HepG2 (cell line): ENCODE data around the gene PIK3CD.

ENCODE experiments used
- CAMTA2 ChIP-seq: sonication (generic); formaldehyde crosslinking; IDR thresholded peaks from 2 replicates; pipeline ENCODE4 v1.4.0; 2020; ENCODE audit warnings: mild to moderate bottlenecking, missing genetic modification reagents, borderline replicate concordance
- CEBPB ChIP-seq: IDR thresholded peaks from 2 replicates; pipeline ENCODE4 v1.6.1; 2011; ENCODE audit warnings: low read depth, low read length, improper control_type of control experiment, borderline replicate concordance
- EZH2 ChIP-seq: conservative IDR thresholded peaks from 2 replicates; pipeline ENCODE4 v1.6.1; 2012; ENCODE audit warnings: mild to moderate bottlenecking, low read depth, low read length, moderate library complexity
- FOXJ3 ChIP-seq: sonication (generic); formaldehyde crosslinking; IDR thresholded peaks from 2 replicates; pipeline ENCODE4 v1.4.0; 2020; ENCODE audit warnings: missing genetic modification reagents, mild to moderate bottlenecking, borderline replicate concordance
- POLR2A ChIP-seq, 2 experiments: IDR thresholded peaks; 2 replicates each; pipeline ENCODE4 v1.6.1; 2011; ENCODE audit warnings: low read depth in 2 of 2, low read length in 2 of 2, mild to moderate bottlenecking in 1 of 2, moderate library complexity in 1 of 2; ENCODE audit not compliant: insufficient read depth in 1 of 2
- POLR2AphosphoS5 ChIP-seq: IDR thresholded peaks from 2 replicates; pipeline ENCODE4 v1.6.1; 2012; ENCODE audit warnings: low read depth, low read length
- TGIF2 ChIP-seq: IDR thresholded peaks from 2 replicates; pipeline ENCODE4 v1.6.1; 2016; ENCODE audit warnings: control low read depth, missing compliant biosample characterization
- ZFP37 ChIP-seq: sonication (generic); formaldehyde crosslinking; IDR thresholded peaks from 2 replicates; pipeline ENCODE4 v1.4.0; 2020; ENCODE audit warnings: missing genetic modification reagents, borderline replicate concordance
- TF ChIP-seq, protein P1 (sequence below): sonication (generic); formaldehyde crosslinking; IDR thresholded peaks from 2 replicates; pipeline ENCODE4 v1.4.0; 2020; ENCODE audit warnings: mild to moderate bottlenecking, missing genetic modification reagents
- TF ChIP-seq, protein P2 (sequence below): sonication (generic); formaldehyde crosslinking; IDR thresholded peaks from 2 replicates; pipeline ENCODE4 v1.5.0; 2020; ENCODE audit warnings: mild to moderate bottlenecking, missing genetic modification reagents, moderate library complexity
- TF ChIP-seq, protein P3 (sequence below): sonication (generic); formaldehyde crosslinking; IDR thresholded peaks from 2 replicates; pipeline ENCODE4 v1.4.0; 2020; ENCODE audit warnings: missing genetic modification reagents, mild to moderate bottlenecking, borderline replicate concordance
- TF ChIP-seq, protein P4 (sequence below): sonication (generic); formaldehyde crosslinking; IDR thresholded peaks from 2 replicates; pipeline ENCODE4 v1.8.1; 2023; ENCODE audit warnings: missing genetic modification reagents, inconsistent platforms, borderline replicate concordance

DNA sequence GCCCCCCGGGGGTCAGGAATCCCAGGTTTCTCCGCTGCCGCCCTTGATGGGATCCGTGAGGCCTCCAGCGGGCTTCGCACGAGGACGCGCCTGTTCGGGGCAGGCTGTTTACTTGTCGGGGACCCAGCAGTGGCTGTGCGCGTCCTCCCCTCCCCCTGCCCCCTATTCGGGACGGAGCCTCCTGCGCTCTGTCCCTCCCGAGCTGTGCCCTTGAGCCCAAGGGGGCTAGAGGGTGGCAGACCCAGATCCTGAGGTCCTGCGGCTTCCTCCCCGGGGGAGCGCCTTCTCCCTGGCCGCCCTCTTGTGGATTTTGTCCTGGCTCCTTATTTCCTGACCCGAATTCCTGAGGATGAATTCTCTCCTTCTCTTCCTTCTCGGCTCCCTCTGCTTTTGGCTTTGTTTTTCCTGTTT is 38.4 kb downstream of the PIK3CD start:
- no peak for TF ChIP-seq CEBPB
- TF ChIP-seq, protein P1, sequence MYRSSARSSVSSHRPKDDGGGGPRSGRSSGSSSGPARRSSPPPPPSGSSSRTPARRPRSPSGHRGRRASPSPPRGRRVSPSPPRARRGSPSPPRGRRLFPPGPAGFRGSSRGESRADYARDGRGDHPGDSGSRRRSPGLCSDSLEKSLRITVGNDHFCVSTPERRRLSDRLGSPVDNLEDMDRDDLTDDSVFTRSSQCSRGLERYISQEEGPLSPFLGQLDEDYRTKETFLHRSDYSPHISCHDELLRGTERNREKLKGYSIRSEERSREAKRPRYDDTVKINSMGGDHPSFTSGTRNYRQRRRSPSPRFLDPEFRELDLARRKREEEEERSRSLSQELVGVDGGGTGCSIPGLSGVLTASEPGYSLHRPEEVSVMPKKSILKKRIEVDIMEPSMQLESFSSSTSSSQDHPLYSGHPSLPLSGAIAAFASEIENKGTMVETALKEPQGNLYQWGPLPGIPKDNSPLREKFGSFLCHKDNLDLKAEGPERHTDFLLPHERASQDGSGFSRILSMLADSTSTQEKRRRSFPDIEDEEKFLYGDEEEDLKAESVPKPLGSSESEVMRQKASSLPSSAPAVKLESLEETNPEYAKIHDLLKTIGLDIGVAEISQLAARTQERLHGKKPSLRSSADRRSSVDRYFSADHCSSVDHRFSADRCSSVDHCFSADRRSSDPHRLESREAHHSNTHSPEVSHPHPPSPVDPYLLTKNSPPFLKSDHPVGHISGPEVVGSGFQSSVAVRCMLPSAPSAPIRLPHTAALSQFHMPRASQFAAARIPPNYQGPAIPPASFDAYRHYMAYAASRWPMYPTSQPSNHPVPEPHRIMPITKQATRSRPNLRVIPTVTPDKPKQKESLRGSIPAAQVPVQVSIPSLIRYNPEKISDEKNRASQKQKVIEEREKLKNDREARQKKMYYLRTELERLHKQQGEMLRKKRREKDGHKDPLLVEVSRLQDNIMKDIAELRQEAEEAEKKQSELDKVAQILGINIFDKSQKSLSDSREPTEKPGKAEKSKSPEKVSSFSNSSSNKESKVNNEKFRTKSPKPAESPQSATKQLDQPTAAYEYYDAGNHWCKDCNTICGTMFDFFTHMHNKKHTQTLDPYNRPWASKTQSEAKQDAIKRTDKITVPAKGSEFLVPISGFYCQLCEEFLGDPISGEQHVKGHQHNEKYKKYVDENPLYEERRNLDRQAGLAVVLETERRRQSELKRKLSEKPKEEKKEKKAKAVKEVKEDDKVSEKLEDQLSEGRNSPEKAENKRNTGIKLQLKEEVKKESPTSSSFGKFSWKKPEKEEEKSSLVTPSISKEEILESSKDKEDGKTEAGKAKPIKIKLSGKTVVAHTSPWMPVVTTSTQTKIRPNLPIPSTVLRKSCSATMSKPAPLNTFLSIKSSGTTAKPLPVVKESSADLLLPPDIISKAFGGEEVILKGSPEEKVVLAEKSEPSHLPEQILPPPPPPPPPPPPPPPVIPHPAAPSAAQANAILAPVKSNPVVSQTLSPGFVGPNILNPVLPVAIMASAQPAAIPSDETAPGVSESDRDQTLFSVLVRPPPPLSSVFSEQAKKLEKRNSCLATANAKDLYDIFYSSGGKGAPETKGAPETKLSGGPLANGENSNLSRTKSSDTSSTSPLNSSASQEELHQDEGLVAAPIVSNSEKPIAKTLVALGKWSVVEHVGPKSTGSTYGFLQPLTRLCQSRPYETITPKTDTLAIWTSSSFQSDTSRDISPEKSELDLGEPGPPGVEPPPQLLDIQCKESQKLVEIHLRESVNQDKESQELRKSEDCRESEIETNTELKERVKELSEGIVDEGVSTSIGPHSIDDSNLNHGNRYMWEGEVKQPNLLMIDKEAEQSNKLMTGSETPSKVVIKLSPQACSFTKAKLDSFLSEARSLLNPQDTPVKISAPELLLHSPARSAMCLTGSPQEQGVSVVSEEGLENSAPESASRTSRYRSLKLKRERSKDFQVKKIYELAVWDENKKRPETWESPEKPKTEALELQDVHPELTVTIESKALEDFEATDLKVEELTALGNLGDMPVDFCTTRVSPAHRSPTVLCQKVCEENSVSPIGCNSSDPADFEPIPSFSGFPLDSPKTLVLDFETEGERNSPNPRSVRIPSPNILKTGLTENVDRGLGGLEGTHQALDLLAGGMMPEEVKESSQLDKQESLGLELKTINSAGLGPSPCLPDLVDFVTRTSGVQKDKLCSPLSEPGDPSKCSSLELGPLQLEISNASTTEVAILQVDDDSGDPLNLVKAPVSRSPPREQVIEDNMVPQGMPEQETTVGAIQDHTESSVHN: no peak
- TF ChIP-seq ZFP37: no peak
- TF ChIP-seq, protein P2, sequence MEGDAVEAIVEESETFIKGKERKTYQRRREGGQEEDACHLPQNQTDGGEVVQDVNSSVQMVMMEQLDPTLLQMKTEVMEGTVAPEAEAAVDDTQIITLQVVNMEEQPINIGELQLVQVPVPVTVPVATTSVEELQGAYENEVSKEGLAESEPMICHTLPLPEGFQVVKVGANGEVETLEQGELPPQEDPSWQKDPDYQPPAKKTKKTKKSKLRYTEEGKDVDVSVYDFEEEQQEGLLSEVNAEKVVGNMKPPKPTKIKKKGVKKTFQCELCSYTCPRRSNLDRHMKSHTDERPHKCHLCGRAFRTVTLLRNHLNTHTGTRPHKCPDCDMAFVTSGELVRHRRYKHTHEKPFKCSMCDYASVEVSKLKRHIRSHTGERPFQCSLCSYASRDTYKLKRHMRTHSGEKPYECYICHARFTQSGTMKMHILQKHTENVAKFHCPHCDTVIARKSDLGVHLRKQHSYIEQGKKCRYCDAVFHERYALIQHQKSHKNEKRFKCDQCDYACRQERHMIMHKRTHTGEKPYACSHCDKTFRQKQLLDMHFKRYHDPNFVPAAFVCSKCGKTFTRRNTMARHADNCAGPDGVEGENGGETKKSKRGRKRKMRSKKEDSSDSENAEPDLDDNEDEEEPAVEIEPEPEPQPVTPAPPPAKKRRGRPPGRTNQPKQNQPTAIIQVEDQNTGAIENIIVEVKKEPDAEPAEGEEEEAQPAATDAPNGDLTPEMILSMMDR (CRISPR knock-in tag): 0 out of 2 replicates have a peak, but pooled peaks have one; percentile 28
- TF ChIP-seq EZH2: no peak
- TF ChIP-seq, protein P3, sequence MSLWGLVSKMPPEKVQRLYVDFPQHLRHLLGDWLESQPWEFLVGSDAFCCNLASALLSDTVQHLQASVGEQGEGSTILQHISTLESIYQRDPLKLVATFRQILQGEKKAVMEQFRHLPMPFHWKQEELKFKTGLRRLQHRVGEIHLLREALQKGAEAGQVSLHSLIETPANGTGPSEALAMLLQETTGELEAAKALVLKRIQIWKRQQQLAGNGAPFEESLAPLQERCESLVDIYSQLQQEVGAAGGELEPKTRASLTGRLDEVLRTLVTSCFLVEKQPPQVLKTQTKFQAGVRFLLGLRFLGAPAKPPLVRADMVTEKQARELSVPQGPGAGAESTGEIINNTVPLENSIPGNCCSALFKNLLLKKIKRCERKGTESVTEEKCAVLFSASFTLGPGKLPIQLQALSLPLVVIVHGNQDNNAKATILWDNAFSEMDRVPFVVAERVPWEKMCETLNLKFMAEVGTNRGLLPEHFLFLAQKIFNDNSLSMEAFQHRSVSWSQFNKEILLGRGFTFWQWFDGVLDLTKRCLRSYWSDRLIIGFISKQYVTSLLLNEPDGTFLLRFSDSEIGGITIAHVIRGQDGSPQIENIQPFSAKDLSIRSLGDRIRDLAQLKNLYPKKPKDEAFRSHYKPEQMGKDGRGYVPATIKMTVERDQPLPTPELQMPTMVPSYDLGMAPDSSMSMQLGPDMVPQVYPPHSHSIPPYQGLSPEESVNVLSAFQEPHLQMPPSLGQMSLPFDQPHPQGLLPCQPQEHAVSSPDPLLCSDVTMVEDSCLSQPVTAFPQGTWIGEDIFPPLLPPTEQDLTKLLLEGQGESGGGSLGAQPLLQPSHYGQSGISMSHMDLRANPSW (CRISPR knock-in tag): no peak
- TF ChIP-seq, protein P4, sequence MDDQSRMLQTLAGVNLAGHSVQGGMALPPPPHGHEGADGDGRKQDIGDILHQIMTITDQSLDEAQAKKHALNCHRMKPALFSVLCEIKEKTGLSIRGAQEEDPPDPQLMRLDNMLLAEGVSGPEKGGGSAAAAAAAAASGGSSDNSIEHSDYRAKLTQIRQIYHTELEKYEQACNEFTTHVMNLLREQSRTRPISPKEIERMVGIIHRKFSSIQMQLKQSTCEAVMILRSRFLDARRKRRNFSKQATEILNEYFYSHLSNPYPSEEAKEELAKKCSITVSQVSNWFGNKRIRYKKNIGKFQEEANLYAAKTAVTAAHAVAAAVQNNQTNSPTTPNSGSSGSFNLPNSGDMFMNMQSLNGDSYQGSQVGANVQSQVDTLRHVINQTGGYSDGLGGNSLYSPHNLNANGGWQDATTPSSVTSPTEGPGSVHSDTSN (CRISPR knock-in tag): no peak
- TF ChIP-seq POLR2A (IDR thresholded peaks at IDR 0.05; ENCODE audit: insufficient read depth in 1 of 2, low read depth in 2 of 2, low read length in 2 of 2): no peak
- TF ChIP-seq FOXJ3 (CRISPR knock-in tag): no peak
- no peak for TF ChIP-seq CAMTA2 (CRISPR knock-in tag)
- no peak for TF ChIP-seq POLR2AphosphoS5
- no peak for TF ChIP-seq TGIF2 (CRISPR knock-in tag)
